Measurements from ENCODE around the gene KLF15.
A peak's percentile ranks its signal among the peaks of the same experiment; 100 is the strongest.

KLF15 gene

GRCh38 chr3:126357295-126358037 lies at the start of gene KLF15:
Gene KLF15, minus strand, starts transcription at chr3:126357408. Its CDS starts 4,486 bp downstream, at chr3:126352922.
- DNase-seq (ENCODE audit: low spot score), result peak; percentile 94

DNA sequence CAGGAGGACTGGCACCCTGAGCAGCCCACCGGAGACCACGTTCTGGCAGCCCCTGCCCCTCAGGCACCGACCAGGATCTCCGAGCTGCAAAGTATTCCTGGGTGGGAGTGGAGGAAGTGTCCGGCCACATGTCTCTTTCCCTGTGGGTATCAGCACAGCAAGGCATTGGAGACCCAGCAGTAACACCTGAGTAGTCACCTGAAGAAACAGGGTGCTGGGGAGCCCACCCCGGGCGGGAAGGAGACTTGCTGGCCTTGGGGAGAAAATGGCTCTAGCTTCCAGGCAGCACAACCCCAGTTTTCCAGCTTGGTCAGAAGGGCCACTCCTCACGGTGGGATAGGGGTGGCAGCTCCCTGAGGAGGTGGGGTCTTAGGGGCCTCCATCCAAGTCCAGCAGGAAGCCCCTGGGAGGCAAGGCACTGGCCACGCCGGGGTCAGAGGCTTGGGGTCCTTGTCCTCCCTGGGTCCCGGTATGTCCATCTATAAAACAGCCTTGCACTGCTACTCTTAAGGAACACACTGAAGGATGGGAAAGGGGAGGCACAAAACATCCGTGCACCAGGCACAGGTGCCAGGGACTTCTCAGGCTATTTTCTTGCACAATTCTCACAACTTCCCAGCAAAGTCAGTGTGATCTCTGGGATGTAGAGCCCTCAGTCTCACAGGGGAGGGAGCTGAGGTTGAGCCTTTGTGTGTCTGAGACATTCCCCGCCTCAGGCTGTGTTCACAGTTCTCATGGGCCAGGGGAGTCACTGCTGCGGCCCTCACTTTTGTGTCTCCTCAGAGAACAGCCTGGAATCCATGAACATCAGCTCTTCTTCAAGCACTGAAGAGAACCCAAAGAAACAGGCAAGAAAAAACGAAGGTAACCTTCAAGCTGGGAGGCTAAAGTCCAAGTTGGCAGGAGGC lies 49.4 kb upstream of the KLF15 start:
- peak; percentile 38 for DNase-seq (ENCODE audit: low spot score)

GRCh38 chr3:126402666-126403302 lies 45.6 kb upstream of the KLF15 start:
- DNase-seq (ENCODE audit: low spot score), result no peak

DNA sequence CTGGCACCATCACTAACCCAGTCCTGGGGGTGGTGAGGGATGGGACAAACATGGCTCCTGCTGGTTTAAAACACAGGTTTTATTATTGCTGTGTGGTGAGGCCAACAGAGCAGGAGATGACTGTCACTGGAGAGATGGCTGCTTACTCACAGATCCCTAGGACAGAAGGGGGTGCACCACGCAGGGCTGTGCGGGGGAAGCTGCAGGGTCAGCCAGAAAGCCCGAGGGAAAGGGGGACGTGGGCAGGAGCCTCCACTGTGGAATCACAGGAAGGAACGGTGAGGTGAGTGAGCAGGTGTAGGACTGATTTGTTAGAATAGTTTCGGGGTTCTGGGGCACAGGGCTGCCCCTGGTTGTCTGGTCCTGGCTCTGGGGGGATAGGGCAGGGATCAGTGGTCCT lies 45.0 kb upstream of the KLF15 start:
- no peak for DNase-seq (ENCODE audit: low spot score)

GRCh38 chr3:126401611-126402160 lies 44.5 kb upstream of the KLF15 start:
- no peak for DNase-seq (ENCODE audit: low spot score)

- DNase-seq (ENCODE audit: low spot score), result no peak
Observed at GRCh38 chr3:126399756-126400155, 42.5 kb upstream of the KLF15 start.

- no peak for DNase-seq (ENCODE audit: low spot score)
Observed at GRCh38 chr3:126399351-126399735, 42.1 kb upstream of the KLF15 start.

GRCh38 chr3:126398423-126399350 lies 41.5 kb upstream of the KLF15 start:
- no peak for DNase-seq (ENCODE audit: low spot score)

- no peak for DNase-seq (ENCODE audit: low spot score)
Observed at GRCh38 chr3:126397610-126398422, 40.6 kb upstream of the KLF15 start.

DNA sequence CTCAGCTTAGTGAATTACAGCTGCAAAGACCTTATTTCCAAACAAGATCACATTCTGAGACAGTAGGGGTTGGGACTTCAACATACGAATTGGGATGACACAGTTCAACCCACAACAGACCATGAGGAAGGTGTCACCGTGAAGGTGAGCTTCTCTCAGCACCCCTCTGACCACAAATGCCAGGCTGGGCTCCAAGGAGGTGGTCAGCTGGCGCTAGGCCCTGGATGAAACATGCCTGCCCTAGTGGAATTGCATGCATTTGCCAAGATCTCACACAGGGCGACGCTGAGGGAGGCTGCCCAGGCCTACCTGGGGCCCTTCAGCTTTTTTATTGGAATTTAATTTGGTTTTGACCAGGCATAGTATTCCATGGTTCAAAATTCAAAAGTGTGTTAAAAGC lies 39.3 kb upstream of the KLF15 start:
- DNase-seq (ENCODE audit: low spot score), result no peak

GRCh38 chr3:126395846-126396513 lies 38.8 kb upstream of the KLF15 start:
- no peak for DNase-seq (ENCODE audit: low spot score)

- DNase-seq (ENCODE audit: low spot score), result no peak
Observed at GRCh38 chr3:126394977-126395321, 37.7 kb upstream of the KLF15 start.

GRCh38 chr3:126394179-126394976 lies 37.2 kb upstream of the KLF15 start, which contains the start of gene CFAP100:
Gene CFAP100, plus strand, starts transcription at chr3:126394909. Its CDS starts 1,092 bp downstream, at chr3:126396001.
- peak; percentile 91 for DNase-seq (ENCODE audit: low spot score)

DNA sequence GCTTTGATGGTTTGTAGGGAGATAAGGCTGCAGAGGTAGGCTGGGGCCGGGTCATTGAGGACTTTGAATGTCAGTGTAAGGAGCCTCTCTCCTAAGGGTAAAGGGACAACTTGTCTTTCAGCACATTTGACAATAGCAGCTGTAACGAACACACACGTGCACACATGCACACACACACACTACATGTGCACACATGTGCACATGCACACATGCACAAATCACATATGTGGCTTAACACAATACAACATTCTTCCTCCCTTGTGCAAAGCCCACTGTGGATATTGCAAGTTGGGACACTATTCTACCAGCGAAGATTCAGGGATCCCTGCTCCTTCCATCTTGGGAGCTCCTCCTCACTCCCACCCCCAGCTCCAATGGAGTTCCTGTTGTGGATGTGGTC lies 36.4 kb upstream of the KLF15 start:
- no peak for DNase-seq (ENCODE audit: low spot score)

GRCh38 chr3:126392246-126392645 lies 35.0 kb upstream of the KLF15 start:
- DNase-seq (ENCODE audit: low spot score), result no peak

DNA sequence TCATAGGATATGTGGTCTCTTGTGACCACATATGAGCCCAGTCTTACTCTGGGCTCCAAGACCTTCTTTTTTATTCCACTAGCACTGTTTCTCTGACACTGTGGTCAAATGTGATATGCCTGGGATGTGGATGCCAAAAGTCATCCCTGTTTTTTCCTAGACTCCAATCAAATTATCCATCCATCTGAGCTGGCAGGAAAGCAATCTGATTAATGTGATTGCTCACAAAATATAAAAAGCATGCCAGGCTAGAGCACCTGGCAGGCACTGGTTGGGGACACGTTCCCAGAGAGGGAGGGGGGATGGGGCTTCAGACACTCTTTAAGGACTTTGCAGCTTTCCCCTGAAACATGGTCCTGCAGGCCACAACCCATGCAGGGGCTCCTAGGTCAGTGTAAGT lies 34.4 kb upstream of the KLF15 start:
- DNase-seq (ENCODE audit: low spot score), result no peak

GRCh38 chr3:126390751-126391150 lies 33.5 kb upstream of the KLF15 start:
- DNase-seq (ENCODE audit: low spot score), result no peak

DNA sequence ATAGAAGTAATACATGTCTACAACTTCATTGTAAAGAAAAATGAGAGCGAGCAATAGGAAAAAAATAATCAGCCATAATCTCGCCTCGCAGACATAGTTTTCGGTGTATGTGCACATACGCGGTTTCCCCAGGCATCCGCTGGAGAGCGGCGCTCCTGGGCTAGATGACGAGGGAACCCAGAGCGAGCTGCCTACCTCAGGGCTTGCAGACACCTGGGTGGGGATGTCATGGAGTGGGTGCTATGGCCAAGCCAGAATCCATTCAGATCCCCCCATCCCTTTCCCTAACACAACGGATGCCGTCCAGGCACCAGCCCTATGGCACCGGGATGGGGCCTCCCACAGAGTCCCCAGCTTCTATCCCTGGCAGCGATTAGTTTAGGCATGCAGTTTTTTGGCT lies 33.0 kb upstream of the KLF15 start:
- no peak for DNase-seq (ENCODE audit: low spot score)

DNA sequence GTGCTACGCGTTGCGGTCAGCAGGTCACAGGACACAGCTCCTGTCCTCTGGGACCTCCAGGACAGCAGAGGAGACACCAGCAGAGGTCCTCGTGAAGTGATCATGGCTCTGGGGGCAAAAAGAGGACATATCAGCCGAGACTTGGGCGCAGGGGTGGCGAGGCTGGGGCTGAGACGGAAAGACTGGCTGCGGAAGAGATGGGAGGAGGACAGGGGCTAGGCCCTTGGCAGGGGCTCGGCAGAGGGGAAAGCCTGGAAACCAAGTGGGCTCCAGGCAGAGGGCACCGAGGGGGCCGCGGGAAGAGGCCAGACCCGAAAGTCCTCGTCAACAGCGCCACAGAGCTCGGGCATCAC lies 32.6 kb upstream of the KLF15 start:
- no peak for DNase-seq (ENCODE audit: low spot score)

Data from ecto neural progenitor cell (in vitro differentiated cells).